Bladder microvascular endothelial cell (primary cell): Measurements from ENCODE around the gene GRK5. TPM values are rescaled to one million over a fixed set of nuclear protein-coding genes. Genes with fewer than 3 reads are reported as not detected.

Source experiments
- total RNA-seq: library from RNA; depleted of rRNA; stranded (reverse); fragments of >200 nt; gene quantifications from 2 replicates; pipeline ENCODE4 v1.2.3, GENCODE V29; 2014

Gene GRK5
- total RNA-seq, result 37.6 and 41.5 TPM in 2 replicates

GRCh38 chr10:119207366-119207666, at the start of gene GRK5:
TSS of gene GRK5 (plus strand) at chr10:119207571. CDS start at chr10:119207918, 347 bp downstream.

GRCh38 chr10:119165171-119166117, 41.9 kb upstream of the GRK5 start, which contains the start of gene SFXN4:
TSS of gene SFXN4 (minus strand) at chr10:119165714. CDS start at chr10:119165647, 67 bp downstream.

GRCh38 chr10:119178372-119179119, 28.8 kb upstream of the GRK5 start, which contains the start of gene PRDX3:
TSS of gene PRDX3 (minus strand) at chr10:119178812. CDS start at chr10:119178790, 22 bp downstream.

Other genes starting within 250 kb of the GRK5 start
- 0.16 and 0.25 TPM in 2 replicates for gene NANOS1, start 177.9 kb upstream of the GRK5 start, total RNA-seq
- gene EIF3A, start 126.8 kb upstream of the GRK5 start, total RNA-seq, result 59.1 and 136 TPM in 2 replicates
- 44.0 and 65.1 TPM in 2 replicates for gene DENND10, start 103.5 kb upstream of the GRK5 start, total RNA-seq
- gene SFXN4, start 41.9 kb upstream of the GRK5 start, total RNA-seq, result 9.4 and 10.2 TPM in 2 replicates
- gene PRDX3, start 28.8 kb upstream of the GRK5 start, total RNA-seq, result 130 and 153 TPM in 2 replicates